ENCODE results near the gene BLTP3A. TPM values are rescaled to one million over a fixed set of nuclear protein-coding genes. Genes with fewer than 3 reads are reported as not detected.

BLTP3A gene
- polyA plus RNA-seq, 3 donors = 1.0 to 7.2 (median 1.2) TPM

- intact Hi-C loops (cut with micrococcal nuclease) = loop anchor here in 1 of 2 donors (10.0 kb wide), 1 partner anchor 89 kb away; the partner anchor contains the start of genes ANKS1A and TAF11
- Histone ChIP-seq H3K4me1 (ENCODE audit: control insufficient read depth in 1 of 2, insufficient read depth in 2 of 2, low read length in 2 of 2) (peaks cover 11 to 21% of the 10 kb centered on the region in 2 donors), H3K79me2 (ENCODE audit: insufficient read depth, low read length) (peaks cover 81% of the 10 kb centered on the region), H3K4me3 (replicated peaks in 1 of 3; ENCODE audit: low read depth in 2 of 3, low read length in 3 of 3) (no peak overlapping the region), H3K9ac (ENCODE audit: insufficient read depth, low read length, poor library complexity, severe bottlenecking) (no peak overlapping the region), H4K20me1 (ENCODE audit: insufficient read depth, low read length) (peaks cover 33% of the 10 kb centered on the region), H3K27ac (ENCODE audit: low read depth in 1 of 2, low read length in 2 of 2) (no peak overlapping the region), H2AFZ (ENCODE audit: insufficient read depth, low read depth, low read length, poor library complexity, severe bottlenecking) (no peak overlapping the region), H3K9me3 (replicated peaks in 1 of 2; ENCODE audit: control insufficient read depth in 1 of 2, insufficient read depth in 1 of 2, low read length in 2 of 2) (no peaks in the 10 kb centered on the region), H3K4me2 (replicated peaks; ENCODE audit: extremely low read depth, low read length, poor library complexity, severe bottlenecking) (no peak overlapping the region), H3K36me3 (replicated peaks in 1 of 2; ENCODE audit: control insufficient read depth in 1 of 2, insufficient read depth in 2 of 2, low read length in 2 of 2) (no peaks in the 10 kb centered on the region), H3K27me3 (ENCODE audit: control insufficient read depth in 2 of 2, insufficient read depth in 2 of 2, low read length in 2 of 2) (no peaks in the 10 kb centered on the region)
- no peak for DNase-seq
- TF ChIP-seq CTCF (IDR thresholded peaks at IDR 0.05) = no peak
- Mint-ChIP-seq H3K27ac (peak overlapping the region in 2 of 7 donors; percentile 7 to 69), H3K4me3 (no peak overlapping the region), H3K9me3 (no peaks in the 10 kb centered on the region), H3K36me3 (peaks cover 0 to 4% of the 10 kb centered on the region in 2 donors), H3K27me3 (ENCODE audit: low read depth in 3 of 3) (no peaks in the 10 kb centered on the region), H3K4me1 (peaks cover 25% of the 10 kb centered on the region)
- no CpG with 5 or more reads among the region's 2 CpGs for WGBS (ENCODE audit: insufficient coverage)
Measured at GRCh38 chr6:34795836-34796425, 4.0 kb downstream of the BLTP3A start.

GRCh38 chr6:34798057-34798456 lies 6.2 kb downstream of the BLTP3A start:
- no peaks in the 10 kb centered on the region for H3K27me3 Mint-ChIP-seq (ENCODE audit: low read depth in 3 of 3)
- WGBS (ENCODE audit: insufficient coverage) = no CpG with 5 or more reads among the region's 3 CpGs
- no peaks in the 10 kb centered on the region for H3K9me3 ChIP-seq (replicated peaks in 1 of 2; ENCODE audit: control insufficient read depth in 1 of 2, insufficient read depth in 1 of 2, low read length in 2 of 2)
- H3K27ac Mint-ChIP-seq = peak overlapping the region in 1 of 7 donors; percentile 52
- peaks cover 96% of the 10 kb centered on the region for H3K79me2 ChIP-seq (ENCODE audit: insufficient read depth, low read length)
- no peak overlapping the region for H2AFZ ChIP-seq (ENCODE audit: insufficient read depth, low read depth, low read length, poor library complexity, severe bottlenecking)
- no peaks in the 10 kb centered on the region for H3K9me3 Mint-ChIP-seq
- no peak overlapping the region for H3K9ac ChIP-seq (ENCODE audit: insufficient read depth, low read length, poor library complexity, severe bottlenecking)
- peak overlapping the region in 1 of 2 donors; percentile 17 for H3K4me3 Mint-ChIP-seq
- DNase-seq = no peak
- no peak for TF ChIP-seq CTCF (IDR thresholded peaks at IDR 0.05)
- no peak overlapping the region for H3K4me2 ChIP-seq (replicated peaks; ENCODE audit: extremely low read depth, low read length, poor library complexity, severe bottlenecking)
- H3K4me1 Mint-ChIP-seq = peaks cover 13% of the 10 kb centered on the region
- peaks cover 6 to 9% of the 10 kb centered on the region in 2 donors for H3K4me1 ChIP-seq (ENCODE audit: control insufficient read depth in 1 of 2, insufficient read depth in 2 of 2, low read length in 2 of 2)
- peaks cover 0 to 4% of the 10 kb centered on the region in 2 donors for H3K36me3 Mint-ChIP-seq
- H3K27ac ChIP-seq (ENCODE audit: low read depth in 1 of 2, low read length in 2 of 2) = no peak overlapping the region
- H3K4me3 ChIP-seq (replicated peaks in 1 of 3; ENCODE audit: low read depth in 2 of 3, low read length in 3 of 3) = no peak overlapping the region
- no peaks in the 10 kb centered on the region for H3K36me3 ChIP-seq (replicated peaks in 1 of 2; ENCODE audit: control insufficient read depth in 1 of 2, insufficient read depth in 2 of 2, low read length in 2 of 2)
- intact Hi-C loops (cut with micrococcal nuclease) = loop anchor here in 1 of 2 donors (10.0 kb wide), 1 partner anchor 87 kb away; the partner anchor contains the start of genes ANKS1A and TAF11
- no peaks in the 10 kb centered on the region for H3K27me3 ChIP-seq (ENCODE audit: control insufficient read depth in 2 of 2, insufficient read depth in 2 of 2, low read length in 2 of 2)
- peaks cover 35% of the 10 kb centered on the region for H4K20me1 ChIP-seq (ENCODE audit: insufficient read depth, low read length)

All from CD14-positive monocyte (primary cell).